Measurements from ENCODE around the gene LRRC8E. TPM values are rescaled to one million over a fixed set of nuclear protein-coding genes. Genes with fewer than 3 reads are reported as not detected.
A peak's percentile ranks its signal among the peaks of the same experiment; 100 is the strongest.

LRRC8E gene
- total RNA-seq, 1 donor from 2014 or later, result 6.6 TPM

GRCh38 chr19:7860714-7861618 lies 27.3 kb upstream of the LRRC8E start:
- Histone ChIP-seq H3K9me3 (ENCODE audit: insufficient read depth, low read depth, low read length) (no peaks in the 10 kb centered on the region), H3K9ac (ENCODE audit: low read length) (no peak overlapping the region), H4K20me1 (ENCODE audit: insufficient read depth, low read length) (peaks cover 18% of the 10 kb centered on the region), H3K4me2 (ENCODE audit: low read length) (no peak overlapping the region), H3K36me3 (ENCODE audit: insufficient read depth, low read length) (no peaks in the 10 kb centered on the region), H2AFZ (ENCODE audit: low read depth, low read length) (no peak overlapping the region), H3K27ac (ENCODE audit: low read depth, low read length) (no peak overlapping the region), H3K27me3 (ENCODE audit: insufficient read depth, low read length) (peaks cover 4% of the 10 kb centered on the region), H3K79me2 (ENCODE audit: insufficient read depth, low read length) (no peaks in the 10 kb centered on the region), H3K4me1 (ENCODE audit: insufficient read depth, low read length) (no peaks in the 10 kb centered on the region), H3K4me3 (ENCODE audit: insufficient read depth, low read depth, low read length) (no peak overlapping the region)
- Mint-ChIP-seq H3K36me3 (ENCODE audit: low read depth, unreplicated experiment) (peaks cover 2% of the 10 kb centered on the region), H3K4me1 (ENCODE audit: low read depth, unreplicated experiment) (peaks cover 2% of the 10 kb centered on the region), H3K4me3 (ENCODE audit: unreplicated experiment) (no peak overlapping the region), H3K27ac (ENCODE audit: unreplicated experiment) (no peak overlapping the region), H3K27me3 (ENCODE audit: low read depth, unreplicated experiment) (peaks cover 20% of the 10 kb centered on the region), H3K9me3 (ENCODE audit: unreplicated experiment) (no peaks in the 10 kb centered on the region)
- FAIRE-seq (no peak), DNase-seq (ENCODE audit: low read depth) (no peak)
- TF ChIP-seq, protein P1, sequence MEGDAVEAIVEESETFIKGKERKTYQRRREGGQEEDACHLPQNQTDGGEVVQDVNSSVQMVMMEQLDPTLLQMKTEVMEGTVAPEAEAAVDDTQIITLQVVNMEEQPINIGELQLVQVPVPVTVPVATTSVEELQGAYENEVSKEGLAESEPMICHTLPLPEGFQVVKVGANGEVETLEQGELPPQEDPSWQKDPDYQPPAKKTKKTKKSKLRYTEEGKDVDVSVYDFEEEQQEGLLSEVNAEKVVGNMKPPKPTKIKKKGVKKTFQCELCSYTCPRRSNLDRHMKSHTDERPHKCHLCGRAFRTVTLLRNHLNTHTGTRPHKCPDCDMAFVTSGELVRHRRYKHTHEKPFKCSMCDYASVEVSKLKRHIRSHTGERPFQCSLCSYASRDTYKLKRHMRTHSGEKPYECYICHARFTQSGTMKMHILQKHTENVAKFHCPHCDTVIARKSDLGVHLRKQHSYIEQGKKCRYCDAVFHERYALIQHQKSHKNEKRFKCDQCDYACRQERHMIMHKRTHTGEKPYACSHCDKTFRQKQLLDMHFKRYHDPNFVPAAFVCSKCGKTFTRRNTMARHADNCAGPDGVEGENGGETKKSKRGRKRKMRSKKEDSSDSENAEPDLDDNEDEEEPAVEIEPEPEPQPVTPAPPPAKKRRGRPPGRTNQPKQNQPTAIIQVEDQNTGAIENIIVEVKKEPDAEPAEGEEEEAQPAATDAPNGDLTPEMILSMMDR (IDR thresholded peaks at IDR 0.05; ENCODE audit: insufficient read depth, low read depth, low read length), result no peak
- no peak for TF ChIP-seq EZH2 (IDR thresholded peaks at IDR 0.05; ENCODE audit: insufficient read depth, low read length)

DNA sequence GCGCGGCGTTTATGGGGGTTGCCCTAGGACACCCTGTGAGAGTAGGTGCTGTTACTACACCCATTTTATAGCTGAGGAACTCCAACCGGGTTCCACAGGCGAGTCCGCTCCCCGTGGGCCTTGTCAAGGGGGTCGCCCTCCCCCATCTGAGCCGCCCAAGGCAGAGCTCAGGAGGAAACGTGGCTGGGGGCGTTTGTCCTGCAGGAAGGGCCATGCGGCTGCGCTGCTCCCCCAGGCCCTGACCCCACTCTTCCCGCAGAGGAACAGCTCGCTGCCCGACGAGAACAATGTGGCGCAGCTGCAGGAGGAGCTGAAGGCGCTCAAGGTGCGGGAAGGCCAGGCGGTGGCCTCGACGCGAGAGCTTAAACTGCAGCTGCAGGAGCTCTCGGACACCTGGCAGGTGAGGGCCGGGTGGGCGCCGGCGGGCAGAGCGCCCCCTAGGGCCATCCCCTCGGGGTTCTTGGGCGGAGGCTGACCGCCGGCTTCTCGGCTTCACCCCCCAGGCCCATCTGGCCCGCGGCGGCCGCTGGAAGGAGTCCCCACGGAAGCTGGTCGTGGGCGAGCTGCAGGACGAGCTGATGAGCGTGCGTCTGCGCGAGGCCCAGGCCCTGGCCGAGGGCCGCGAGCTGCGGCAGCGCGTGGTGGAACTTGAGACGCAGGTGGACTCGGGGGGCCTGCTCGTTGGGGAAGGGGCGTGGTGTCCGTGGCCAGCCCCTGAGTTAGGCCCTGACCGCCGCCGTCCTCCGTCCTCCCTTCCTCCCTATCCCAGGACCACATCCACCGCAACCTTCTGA lies 26.5 kb upstream of the LRRC8E start:
- Histone ChIP-seq H3K9ac (ENCODE audit: low read length) (no peak overlapping the region), H4K20me1 (ENCODE audit: insufficient read depth, low read length) (peaks cover 18% of the 10 kb centered on the region), H3K27ac (ENCODE audit: low read depth, low read length) (no peak overlapping the region), H3K4me2 (ENCODE audit: low read length) (peak overlapping the region; percentile 64), H3K79me2 (ENCODE audit: insufficient read depth, low read length) (no peaks in the 10 kb centered on the region), H3K4me1 (ENCODE audit: insufficient read depth, low read length) (no peaks in the 10 kb centered on the region), H3K9me3 (ENCODE audit: insufficient read depth, low read depth, low read length) (no peaks in the 10 kb centered on the region), H3K4me3 (ENCODE audit: insufficient read depth, low read depth, low read length) (no peak overlapping the region), H2AFZ (ENCODE audit: low read depth, low read length) (peak overlapping the region; percentile 26), H3K27me3 (ENCODE audit: insufficient read depth, low read length) (peaks cover 4% of the 10 kb centered on the region), H3K36me3 (ENCODE audit: insufficient read depth, low read length) (no peaks in the 10 kb centered on the region)
- DNase-seq (ENCODE audit: low read depth), result no peak
- no peaks in the 10 kb centered on the region for H3K9me3 Mint-ChIP-seq (ENCODE audit: unreplicated experiment)
- H3K4me3 Mint-ChIP-seq (ENCODE audit: unreplicated experiment), result no peak overlapping the region
- H3K27ac Mint-ChIP-seq (ENCODE audit: unreplicated experiment), result no peak overlapping the region
- peaks cover 2% of the 10 kb centered on the region for H3K4me1 Mint-ChIP-seq (ENCODE audit: low read depth, unreplicated experiment)
- no peak for FAIRE-seq
- peaks cover 20% of the 10 kb centered on the region for H3K27me3 Mint-ChIP-seq (ENCODE audit: low read depth, unreplicated experiment)
- H3K36me3 Mint-ChIP-seq (ENCODE audit: low read depth, unreplicated experiment), result peaks cover 2% of the 10 kb centered on the region
- TF ChIP-seq, protein P1 (IDR thresholded peaks at IDR 0.05; ENCODE audit: insufficient read depth, low read depth, low read length), result no peak
- TF ChIP-seq EZH2 (IDR thresholded peaks at IDR 0.05; ENCODE audit: insufficient read depth, low read length), result peak; percentile 55

Measured in astrocyte (in vitro differentiated cells and primary cell).